ENCODE measurements around the gene RASSF3.
"Not testable (repeated sequence)": the region's sequence is repeated elsewhere in the genome, so short reads cannot be mapped to it uniquely, and the experiment has no call there.

Gene RASSF3

DNA sequence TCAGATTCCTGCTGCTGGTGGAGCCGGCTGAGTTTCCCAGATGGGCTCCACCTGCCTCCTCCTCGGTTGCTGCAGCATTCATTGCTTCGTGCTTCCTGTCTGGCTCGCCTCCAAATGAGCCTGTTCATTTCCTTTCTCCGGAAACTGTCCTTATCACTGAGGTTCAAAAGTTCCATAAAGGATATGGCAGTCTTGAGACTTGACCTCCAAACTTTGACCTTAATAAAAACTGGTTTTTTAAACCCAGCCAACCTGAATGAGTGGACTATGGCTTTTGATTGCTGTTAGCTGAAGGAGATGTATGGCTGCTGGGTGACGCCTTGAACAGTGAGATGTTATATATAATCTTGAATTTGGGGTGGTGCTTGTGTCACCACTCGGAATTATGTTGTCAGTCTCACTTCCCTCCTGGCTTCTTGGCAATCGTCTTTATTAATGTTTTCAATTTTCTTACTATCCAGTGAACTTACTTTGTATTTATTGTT, 62.7 kb downstream of the RASSF3 start:
- peak; percentile 54 for DNase-seq

DNA sequence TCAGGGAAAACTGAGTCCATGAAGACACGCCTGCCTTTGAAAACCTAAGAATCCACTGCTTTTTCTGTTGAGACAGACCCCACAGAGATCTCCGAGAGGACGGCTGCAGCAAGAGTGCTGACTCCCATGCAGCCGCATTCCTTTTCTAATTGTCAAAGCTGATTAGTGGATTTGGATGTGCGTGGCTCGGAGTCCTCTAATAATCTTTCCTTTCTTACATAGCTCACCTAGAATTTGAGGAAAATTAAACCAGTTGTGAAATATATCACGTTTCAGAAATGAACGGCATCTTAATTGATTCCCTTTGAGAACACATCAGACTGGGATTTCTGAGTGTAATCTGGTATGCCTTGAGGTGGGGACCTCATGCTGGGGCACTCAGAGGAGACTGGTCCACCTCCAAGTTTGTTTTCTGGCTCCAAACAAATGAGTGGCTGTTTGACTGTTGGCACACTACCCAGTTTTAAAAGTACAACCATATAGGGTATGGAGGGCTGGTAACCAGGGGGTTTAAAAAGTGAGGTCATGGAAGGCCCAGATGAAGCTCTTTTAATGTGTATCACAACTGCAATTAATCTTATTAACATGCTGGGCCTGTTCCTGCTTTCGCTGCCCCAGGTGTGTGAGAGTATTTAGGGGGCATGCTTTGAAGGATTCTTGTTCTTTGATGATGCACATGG, 63.3 kb downstream of the RASSF3 start:
- no peak for DNase-seq

- DNase-seq = no peak
Observed at GRCh38 chr12:64674367-64674922, 64.2 kb downstream of the RASSF3 start.

- DNase-seq = no peak
Observed at GRCh38 chr12:64675795-64676194, 65.5 kb downstream of the RASSF3 start.

DNA sequence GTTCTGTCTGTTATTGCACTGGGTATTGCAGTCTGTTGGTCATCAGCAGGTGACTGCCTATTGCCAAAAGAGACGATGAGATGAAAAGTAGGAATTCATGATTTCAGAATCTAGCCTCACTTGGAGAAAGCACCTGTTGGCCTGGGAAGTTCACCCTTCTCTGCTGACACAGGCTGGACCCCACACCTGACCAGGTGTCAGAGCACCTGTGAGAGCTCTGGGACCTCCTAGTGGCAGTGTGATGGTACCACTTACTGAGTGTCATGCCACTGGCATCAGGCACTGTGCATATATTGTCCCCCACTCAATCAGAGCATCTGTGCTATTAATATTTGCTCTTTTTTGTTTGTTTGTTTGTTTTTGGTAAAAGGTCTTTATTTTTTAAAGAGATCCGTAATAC, 68.0 kb downstream of the RASSF3 start:
- no peak for DNase-seq

- DNase-seq = no peak
Observed at GRCh38 chr12:64678835-64679234, 68.5 kb downstream of the RASSF3 start.

DNA sequence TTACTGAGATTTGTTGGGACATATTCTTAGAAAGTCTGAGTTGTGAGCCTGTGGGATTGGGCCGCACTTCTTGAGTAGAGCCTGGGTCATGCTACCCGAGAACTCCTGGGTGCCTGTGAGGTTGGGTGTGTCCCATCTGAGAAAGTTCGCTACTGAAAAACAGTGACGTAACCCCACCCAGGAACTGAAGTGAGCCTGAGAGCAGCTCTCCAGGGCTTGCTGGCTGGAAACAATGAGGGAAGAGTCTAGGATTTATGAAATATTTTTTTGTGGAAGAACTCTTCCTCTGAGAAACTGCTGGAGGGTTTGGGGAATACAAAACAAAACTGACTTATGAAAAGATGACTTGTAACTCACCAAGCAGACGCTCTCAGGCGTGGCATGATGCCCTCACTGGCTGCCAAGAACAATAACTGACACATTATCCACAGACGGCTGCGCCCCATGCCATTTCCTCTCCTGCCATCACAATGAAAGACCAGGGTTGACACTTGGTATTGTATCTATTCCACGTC, 69.2 kb downstream of the RASSF3 start:
- DNase-seq = no peak

DNA sequence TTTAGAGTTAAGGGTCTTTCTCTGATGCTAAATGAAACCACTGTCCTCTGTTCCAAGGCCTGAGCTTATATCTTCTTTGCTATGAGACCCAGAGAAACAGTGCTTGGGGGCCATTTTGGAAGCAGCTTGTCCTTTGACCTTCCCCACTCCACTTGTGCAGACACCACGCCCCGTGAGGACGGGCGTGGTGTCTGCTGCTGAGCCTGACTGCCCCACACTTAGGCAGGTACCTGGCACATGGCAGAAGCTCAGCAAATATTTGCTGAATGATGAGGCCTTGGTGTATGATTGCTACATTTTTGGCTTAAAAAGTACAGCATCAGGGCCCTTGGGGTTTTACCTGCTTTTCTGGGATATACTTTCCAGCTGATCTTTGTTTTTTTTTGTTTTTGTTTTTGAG, 69.9 kb downstream of the RASSF3 start:
- no peak for DNase-seq

DNA sequence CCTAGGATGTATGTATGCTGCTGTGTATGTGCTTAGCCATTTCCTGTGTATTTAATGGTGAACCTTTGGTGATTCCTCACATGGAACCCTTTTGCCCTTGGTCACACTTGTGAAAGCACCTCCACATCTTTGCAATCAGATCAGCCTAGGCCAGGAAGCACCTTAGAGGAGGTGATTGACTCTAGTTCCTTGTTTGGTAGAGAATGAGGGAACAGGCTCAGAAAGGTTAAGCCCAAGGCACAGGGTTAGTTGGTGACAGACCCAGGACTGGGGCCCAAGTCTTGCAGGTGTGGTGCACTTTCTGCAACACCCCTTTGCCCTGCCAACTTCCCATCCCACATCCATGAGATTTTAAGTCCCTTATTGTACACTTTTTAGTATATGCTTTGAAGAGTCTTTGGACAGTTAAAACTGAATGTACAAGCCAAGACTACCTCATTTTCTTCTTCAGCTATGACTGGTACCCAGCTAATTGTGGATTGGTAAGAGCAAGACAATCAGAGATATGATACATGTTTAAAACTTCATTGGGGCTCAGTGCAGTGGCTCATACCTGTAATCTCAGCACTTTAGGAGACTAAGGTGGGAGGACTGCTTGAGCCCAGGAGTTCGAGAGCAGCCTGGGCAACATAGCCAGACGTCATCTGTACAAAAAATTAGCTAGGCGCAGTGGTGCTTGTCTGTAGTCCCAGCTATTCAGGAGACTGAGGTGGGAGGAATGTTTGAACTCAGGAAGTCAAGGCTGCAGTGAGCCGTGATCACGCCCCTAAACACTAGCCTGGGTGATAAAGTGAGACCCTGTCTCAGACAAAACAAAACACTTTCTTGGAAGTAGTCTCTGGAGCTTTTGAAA, 71.1 kb downstream of the RASSF3 start:
- no peak for DNase-seq

DNA sequence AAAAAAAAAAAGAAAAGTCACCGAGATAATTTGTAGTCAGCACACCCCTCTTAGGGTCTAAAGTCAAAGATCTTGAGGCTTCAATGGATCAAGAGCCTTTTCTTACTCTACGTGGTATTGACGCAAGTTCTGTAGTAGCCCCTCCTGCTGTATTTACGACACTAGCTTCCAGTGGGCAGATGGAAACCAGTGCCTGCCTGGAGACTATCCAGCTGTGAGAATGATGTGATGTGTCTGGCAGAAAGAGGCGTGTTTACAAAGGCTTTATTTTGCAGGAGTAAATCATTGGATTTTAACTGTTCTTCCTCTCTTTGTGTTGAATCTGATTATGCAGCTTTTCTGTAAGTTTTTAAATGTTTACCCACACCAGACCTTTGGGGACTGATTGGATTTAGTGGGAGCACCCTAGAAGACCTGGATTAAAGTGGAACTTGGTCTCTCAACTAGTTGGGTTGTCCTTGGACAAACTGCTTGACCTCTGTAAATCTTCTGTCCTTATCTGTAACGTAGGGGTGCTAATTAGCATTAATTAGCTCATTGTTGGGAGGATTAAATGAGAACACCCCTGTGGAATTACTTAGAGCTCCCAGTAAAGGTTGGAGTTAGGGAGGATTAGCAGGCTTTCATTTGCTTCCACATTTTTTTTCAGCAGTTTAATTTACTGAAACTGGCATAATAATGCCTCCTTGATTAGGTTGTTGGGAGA, 72.4 kb downstream of the RASSF3 start:
- no peak for DNase-seq

DNA sequence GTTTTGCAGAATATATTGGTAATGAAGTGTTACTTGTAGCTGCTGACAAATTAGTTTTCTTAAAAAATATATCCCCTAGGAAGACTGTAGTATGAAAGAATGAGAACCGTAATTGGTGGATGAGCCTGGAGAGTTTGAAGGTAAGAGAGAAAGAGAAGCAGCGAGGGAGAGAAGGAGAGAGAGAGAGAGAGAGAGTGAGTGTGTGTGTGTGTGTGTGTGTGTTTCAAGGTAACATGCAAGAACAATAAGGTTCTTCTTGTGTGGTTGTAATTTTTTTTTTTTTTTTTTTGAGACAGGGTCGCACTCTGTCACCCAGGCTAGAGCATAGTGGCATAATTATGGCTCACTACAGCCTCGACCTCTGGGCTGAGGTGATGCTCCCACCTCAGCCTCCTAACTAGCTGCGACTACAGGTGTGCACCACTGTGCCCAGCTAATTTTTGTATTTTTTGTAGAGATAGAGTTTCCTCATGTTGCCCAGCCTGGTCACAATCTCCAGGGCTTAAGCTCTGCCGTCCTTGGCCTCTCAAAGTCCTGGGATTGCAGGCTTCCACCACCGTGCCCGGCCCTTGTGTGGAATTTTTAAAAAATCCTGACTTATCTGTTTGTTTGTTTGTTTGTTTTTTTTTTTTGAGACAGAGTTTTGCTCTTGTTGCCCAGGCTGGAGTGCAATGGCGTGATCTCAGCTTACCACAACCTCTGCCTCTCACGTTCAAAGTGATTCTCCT, 73.7 kb downstream of the RASSF3 start:
- DNase-seq = no peak

DNA sequence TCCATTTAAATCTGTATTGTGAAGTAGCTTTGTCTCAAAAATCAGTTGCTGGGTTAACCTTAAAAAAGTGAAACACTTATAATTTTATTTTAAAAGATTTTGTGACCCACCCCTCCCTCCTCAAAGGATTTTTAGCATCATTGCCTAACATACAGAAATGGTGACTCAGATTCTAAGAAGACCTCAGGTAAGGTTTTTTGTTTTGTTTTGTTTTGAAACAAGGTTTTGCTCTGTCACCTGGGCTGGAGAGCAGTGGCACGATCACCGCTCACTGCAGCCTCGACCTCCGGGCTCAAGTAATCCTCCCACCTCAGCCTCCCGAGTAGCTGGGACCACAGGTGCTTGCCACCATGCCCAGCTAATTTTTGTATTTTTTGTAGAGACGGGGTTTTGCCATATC, 74.8 kb downstream of the RASSF3 start:
- no peak for DNase-seq

DNA sequence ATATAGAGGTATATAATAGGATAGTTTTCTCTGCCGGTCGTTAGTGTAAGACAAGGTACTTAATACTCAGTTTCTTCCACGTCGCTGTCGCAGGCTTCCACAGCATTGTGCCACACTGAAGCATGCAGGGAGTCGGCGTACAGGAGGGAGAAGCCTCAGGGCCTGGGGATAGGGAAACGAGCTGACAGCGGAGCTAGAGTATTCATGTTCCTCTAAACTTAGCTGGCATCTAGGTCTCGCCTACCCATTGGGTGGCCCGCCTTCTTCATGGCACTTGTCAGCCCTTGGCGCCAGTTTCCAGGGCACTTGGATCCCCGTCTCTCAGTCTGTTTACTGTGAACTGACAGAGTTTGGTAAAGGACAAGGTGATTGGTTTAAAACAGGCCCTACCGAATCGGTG, 75.3 kb downstream of the RASSF3 start:
- no peak for DNase-seq

DNA sequence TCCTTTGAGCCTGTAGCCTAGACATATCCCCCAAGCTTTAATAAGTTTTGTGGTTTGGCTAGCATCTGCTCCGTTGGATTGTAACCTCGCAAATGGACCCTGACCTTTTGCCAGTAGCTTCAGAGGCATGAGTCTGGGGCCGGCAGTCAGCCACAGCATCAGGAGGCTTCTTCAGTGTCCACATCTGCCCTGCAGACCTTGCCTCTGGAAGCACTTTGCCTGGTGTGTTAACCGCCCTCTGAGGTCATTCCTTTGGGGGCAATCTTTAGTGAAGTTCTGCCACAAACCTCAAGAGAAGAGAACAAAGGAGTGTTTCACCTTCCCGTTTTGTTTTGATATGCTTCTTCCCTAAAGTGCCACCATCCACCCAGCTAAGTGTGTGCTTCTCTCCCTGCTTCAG, 77.5 kb downstream of the RASSF3 start:
- DNase-seq = no peak

- no peak for DNase-seq
Observed at GRCh38 chr12:64688219-64688618, 77.9 kb downstream of the RASSF3 start.

DNA sequence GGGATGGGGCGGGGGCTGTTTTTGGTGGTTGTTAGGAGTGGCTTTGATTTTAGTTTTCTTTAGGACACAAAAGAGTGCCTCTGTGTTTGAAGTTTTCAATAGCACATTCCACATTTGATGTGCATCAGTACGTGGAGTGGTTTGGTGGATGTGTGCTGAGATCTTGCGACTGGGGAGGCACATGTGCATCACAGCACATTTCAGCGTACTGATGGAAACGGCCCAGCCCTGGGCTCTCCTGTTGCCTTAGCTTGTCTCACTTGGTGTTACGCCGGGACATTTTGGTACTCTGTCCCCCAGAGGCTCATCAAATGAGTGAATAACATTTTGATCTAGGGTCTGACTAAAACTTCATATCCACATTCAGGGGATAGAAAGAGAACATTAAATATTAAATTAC, 78.4 kb downstream of the RASSF3 start:
- DNase-seq = no peak

DNA sequence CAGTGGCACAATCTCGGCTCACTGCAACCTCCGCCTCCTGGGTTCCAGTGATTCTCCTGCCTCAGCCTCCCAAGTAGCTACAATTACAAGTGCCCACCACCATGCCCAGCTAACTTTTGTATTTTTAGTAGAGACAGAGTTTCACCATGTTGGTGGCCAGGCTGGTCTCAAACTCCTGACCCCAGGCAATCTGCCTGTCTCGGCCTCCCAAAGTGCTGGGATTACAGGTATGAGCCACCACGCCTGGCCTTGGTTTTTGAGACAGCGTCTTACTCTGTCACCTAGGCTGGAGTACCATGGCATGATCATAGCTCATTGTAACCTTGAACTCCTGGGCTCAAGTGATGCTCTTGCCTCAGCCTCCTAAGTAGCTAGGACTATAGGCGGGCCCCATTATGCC, 79.9 kb downstream of the RASSF3 start:
- not testable (repeated sequence) for DNase-seq

- no peak for DNase-seq
Observed at GRCh38 chr12:64691227-64691794, 81.0 kb downstream of the RASSF3 start.

DNA sequence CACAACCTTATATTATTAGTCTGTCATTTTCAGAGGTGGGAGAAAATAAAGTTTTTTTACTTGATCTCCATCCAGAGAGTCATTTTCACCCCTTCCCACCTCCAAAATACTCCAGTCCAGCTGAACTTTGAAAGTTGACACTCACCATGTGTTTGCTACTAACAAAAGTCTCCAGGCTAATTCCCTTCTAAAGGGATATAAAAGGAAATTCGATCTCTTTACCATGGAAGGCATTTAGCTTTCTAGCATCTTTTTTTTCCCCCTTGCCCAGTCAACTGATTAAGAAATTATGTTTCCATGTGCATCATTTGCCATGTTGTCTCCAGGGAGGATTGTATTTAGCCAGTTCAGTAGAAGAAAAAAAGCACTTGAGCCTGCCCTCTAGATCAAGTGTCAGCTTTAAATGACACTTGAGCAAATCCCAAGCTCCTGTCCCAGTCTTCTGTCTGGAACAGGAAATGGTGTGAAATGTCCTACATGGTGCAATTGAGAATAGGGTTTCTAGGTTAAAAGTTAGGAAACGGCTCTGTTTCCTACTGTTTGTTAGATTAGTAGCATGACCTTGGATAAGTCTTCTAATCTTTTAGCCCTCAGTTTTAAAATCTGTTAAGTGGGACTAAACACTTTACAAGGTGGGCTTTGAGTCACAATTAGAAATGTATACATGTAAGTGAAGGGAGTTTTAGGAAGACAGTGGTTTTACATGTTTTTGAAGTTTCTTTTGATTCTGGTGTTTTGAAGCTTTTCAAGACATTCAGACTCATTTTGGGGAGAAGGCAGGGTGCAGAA, 81.7 kb downstream of the RASSF3 start:
- no peak for DNase-seq

GRCh38 chr12:64694130-64695040, 84.1 kb downstream of the RASSF3 start:
- DNase-seq = no peak
